Body of pancreas (tissue), 4 donors: Measurements from ENCODE around the gene NEDD4L. TPM values are rescaled to one million over a fixed set of nuclear protein-coding genes. Genes with fewer than 3 reads are reported as not detected.

Source experiments
- ATAC-seq: fragments of 150-250 bp; one replicate; pipeline ENCODE4 v1.9.1; 2016
- DNase-seq, 4 donors: peaks; one replicate each; pipeline ENCODE4 v3.0.0-alpha.2; 2019
- H3K27ac ChIP-seq, 4 donors: fragments of 200-600 bp; sonication (generic); 1 replicate in 3 of 4; 2 replicates in 1 of 4; pipeline versions ENCODE4 v1.5.1 to v1.6.1; 2016 to 2019; ENCODE audit warnings: mild to moderate bottlenecking in 1 of 4, mixed read lengths in 1 of 4, moderate library complexity in 1 of 4
- H3K27me3 ChIP-seq, 2 donors: fragments of 200-600 bp; sonication (generic); one replicate each; pipeline ENCODE4 v1.6.0; 2016; ENCODE audit warnings: mild to moderate bottlenecking in 1 of 2
- H3K36me3 ChIP-seq, 2 donors: fragments of 200-600 bp; sonication (generic); replicated peaks in 1 of 2; 2 replicates each; pipeline ENCODE4 v1.5.1; 2016; ENCODE audit warnings: low read depth in 2 of 2; ENCODE audit not compliant: insufficient read depth in 1 of 2
- H3K4me1 ChIP-seq: fragments of 200-600 bp; sonication (generic); one replicate; pipeline ENCODE4 v1.6.0; 2016
- H3K4me3 ChIP-seq, 2 donors: fragments of 200-600 bp; sonication (generic); 1 replicate in 1 of 2; 2 replicates in 1 of 2; pipeline ENCODE4 v1.5.1; 2016 to 2019
- H3K9me3 ChIP-seq, 3 donors: fragments of 200-600 bp; sonication (generic); 1 replicate in 2 of 3; 2 replicates in 1 of 3; pipeline ENCODE4 v1.5.1; 2016
- CTCF ChIP-seq, 7 experiments: fragments of 450-650 bp in 4 of 7; fragments of 200-600 bp in 3 of 7; sonication (generic) in 3 of 7; IDR thresholded peaks; one replicate each; pipeline ENCODE4 v1.5.1; 2016 to 2019; ENCODE audit warnings: antibody characterized with exemption in 7 of 7
- POLR2A ChIP-seq, 3 donors: fragments of 450-650 bp; IDR thresholded peaks; one replicate each; pipeline ENCODE4 v1.6.1; 2016; ENCODE audit warnings: antibody characterized with exemption in 3 of 3, mild to moderate bottlenecking in 2 of 3
- WGBS, 2 donors: methylation state at CpG; one replicate each; pipeline ENCODE4 v1.1.5; 2017; 5-methylcytosine and 5-hydroxymethylcytosine counted together
- intact Hi-C: fragments of 100-400 bp; cut with DNase I; formaldehyde crosslinking; loops from one replicate; pipeline ENCODE4 v1.15.1; 2023
- total RNA-seq, 2 donors: library from RNA; depleted of rRNA; stranded (reverse); fragments of >200 nt; gene quantifications; one replicate each; pipeline ENCODE4 v1.1.0, GENCODE V29; 2016

Gene NEDD4L
- total RNA-seq, 2 donors from 2014 or later = 105 to 108 TPM

DNA sequence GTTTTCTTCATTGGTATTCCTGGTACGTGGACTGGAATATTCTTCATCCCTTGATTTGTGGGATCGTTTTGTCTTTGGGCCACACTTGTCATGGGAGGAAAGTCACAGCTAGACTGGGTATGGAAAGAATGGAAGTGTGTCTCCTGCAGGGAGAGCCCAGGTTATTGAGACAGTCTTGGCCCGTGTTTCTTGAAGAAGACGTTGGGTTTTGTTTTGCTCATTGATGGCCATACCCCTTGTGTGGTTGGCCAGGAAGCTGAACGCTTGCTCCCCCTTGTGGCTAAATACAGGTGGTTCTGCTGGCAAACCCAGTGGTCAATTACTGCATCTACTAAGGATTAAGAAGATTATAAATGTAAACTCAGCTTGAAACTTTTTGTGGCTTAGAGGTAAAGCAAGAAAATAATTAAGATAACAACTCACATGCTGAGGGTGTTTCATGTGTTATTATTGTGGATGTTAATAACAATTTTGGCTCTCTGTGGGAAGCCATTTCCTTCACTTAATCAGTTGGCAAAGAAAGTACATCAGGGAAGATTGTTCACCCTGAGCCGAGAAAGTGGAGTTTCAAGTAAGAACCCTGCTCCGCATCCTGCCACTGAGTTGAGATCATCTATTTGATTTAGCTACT is 91.8 kb downstream of the NEDD4L start:
- Histone ChIP-seq H3K4me1 (peaks cover 42% of the 10 kb centered on the region), H3K27me3 (no peaks in the 10 kb centered on the region), H3K27ac (peak overlapping the region in 2 of 4 donors; percentile 5 to 21), H3K9me3 (no peaks in the 10 kb centered on the region), H3K36me3 (no peaks in the 10 kb centered on the region), H3K4me3 (no peak overlapping the region)
- intact Hi-C loops = no loop called here
- peak; percentile 78 for ATAC-seq
- DNase-seq = peak; percentile 65 to 71 (median 68)
- peak; percentile 72 to 92 (median 86) for TF ChIP-seq CTCF (IDR thresholded peaks at IDR 0.05)
- TF ChIP-seq POLR2A (IDR thresholded peaks at IDR 0.05) = no peak
- WGBS, 2 donors = 33 to 36% methylated on average over 7 of the region's 7 CpGs

DNA sequence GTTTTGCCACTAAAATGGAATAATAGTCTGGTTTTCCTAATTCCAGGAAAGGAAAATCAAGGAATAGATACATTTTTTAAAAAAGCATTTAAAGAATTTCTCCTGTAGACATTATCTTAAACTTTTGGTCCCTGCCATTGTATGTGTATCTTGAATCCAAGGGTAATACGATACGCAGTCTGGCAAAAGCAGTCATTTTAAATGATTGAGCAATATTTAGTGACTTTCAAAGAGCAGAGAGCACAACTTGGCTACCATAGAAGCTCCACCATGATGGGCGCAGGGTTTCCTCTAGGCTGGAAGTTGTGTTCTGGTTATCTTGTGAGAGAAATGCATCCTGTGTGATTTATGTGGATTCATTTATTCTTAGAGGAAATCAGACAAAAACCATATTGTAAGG is 92.9 kb downstream of the NEDD4L start:
- Histone ChIP-seq H3K4me3 (no peak overlapping the region), H3K36me3 (no peaks in the 10 kb centered on the region), H3K27me3 (no peaks in the 10 kb centered on the region), H3K9me3 (no peaks in the 10 kb centered on the region), H3K27ac (peak overlapping the region in 1 of 4 donors; percentile 47), H3K4me1 (peaks cover 48% of the 10 kb centered on the region)
- DNase-seq = no peak
- TF ChIP-seq POLR2A (IDR thresholded peaks at IDR 0.05) = no peak
- whole genome bisulfite sequencing, 2 donors = 44 to 57% methylated on average over 3 of the region's 3 CpGs
- intact Hi-C loops = no loop called here
- no peak for ATAC-seq

- TF ChIP-seq CTCF (IDR thresholded peaks at IDR 0.05) (no peak), POLR2A (IDR thresholded peaks at IDR 0.05) (no peak)
- 74 to 75% methylated on average over 8 of the region's 8 CpGs for WGBS, 2 donors
- intact Hi-C loops = no loop called here
- Histone ChIP-seq H3K27ac (peak overlapping the region in 3 of 4 donors; percentile 51 to 58 (median 55)), H3K36me3 (no peaks in the 10 kb centered on the region), H3K9me3 (no peaks in the 10 kb centered on the region), H3K4me1 (peaks cover 63% of the 10 kb centered on the region), H3K27me3 (no peaks in the 10 kb centered on the region), H3K4me3 (no peak overlapping the region)
- ATAC-seq (peak; percentile 2), DNase-seq (no peak)
Observed at GRCh38 chr18:58139459-58140386, 95.7 kb downstream of the NEDD4L start.

- no peak overlapping the region for H3K4me3 ChIP-seq
- peaks cover 56% of the 10 kb centered on the region for H3K4me1 ChIP-seq
- intact Hi-C loops = no loop called here
- DNase-seq (peak in 3 of 4 donors; percentile 30 to 61 (median 41)), ATAC-seq (peak; percentile 52)
- TF ChIP-seq CTCF (IDR thresholded peaks at IDR 0.05) = peak in 3 of 7 experiments; percentile 13 to 53 (median 35)
- no peak for TF ChIP-seq POLR2A (IDR thresholded peaks at IDR 0.05)
- peak overlapping the region in 3 of 4 donors; percentile 51 to 58 (median 55) for H3K27ac ChIP-seq
- no peaks in the 10 kb centered on the region for H3K36me3 ChIP-seq
- H3K9me3 ChIP-seq = no peaks in the 10 kb centered on the region
- no peaks in the 10 kb centered on the region for H3K27me3 ChIP-seq
- 46 to 51% methylated on average over 12 of the region's 12 CpGs for WGBS, 2 donors
Observed at GRCh38 chr18:58140387-58141325, 96.6 kb downstream of the NEDD4L start.
